ENCODE results near the gene METRN.

The METRN gene

GRCh38 chr16:709566-710499 lies 5.1 kb upstream of the METRN start:
- H3K4me2 ChIP-seq (ENCODE audit: low read length): no peak overlapping the region
- no peaks in the 10 kb centered on the region for H3K9me3 ChIP-seq (ENCODE audit: control insufficient read depth, low read length)
- H3K36me3 ChIP-seq (ENCODE audit: control insufficient read depth, insufficient read depth, low read length): no peaks in the 10 kb centered on the region
- H3K9ac ChIP-seq: no peak overlapping the region
- no peak overlapping the region for H3K4me3 ChIP-seq (ENCODE audit: low read depth, low read length)
- H3K27me3 ChIP-seq (ENCODE audit: control insufficient read depth, insufficient read depth, low read length): peaks cover 6% of the 10 kb centered on the region
- H3K79me2 ChIP-seq: no peaks in the 10 kb centered on the region
- H3K27ac ChIP-seq: no peak overlapping the region
- H2AFZ ChIP-seq: no peak overlapping the region
- peaks cover 5% of the 10 kb centered on the region for H3K4me1 ChIP-seq
- TF ChIP-seq CTCF (IDR thresholded peaks at IDR 0.05): no peak

- no peak for TF ChIP-seq CTCF (IDR thresholded peaks at IDR 0.05)
- Histone ChIP-seq H3K9me3 (ENCODE audit: control insufficient read depth, low read length) (no peaks in the 10 kb centered on the region), H3K36me3 (ENCODE audit: control insufficient read depth, insufficient read depth, low read length) (no peaks in the 10 kb centered on the region), H2AFZ (no peak overlapping the region), H3K4me2 (ENCODE audit: low read length) (no peak overlapping the region), H3K27ac (no peak overlapping the region), H3K4me3 (ENCODE audit: low read depth, low read length) (no peak overlapping the region), H3K79me2 (no peaks in the 10 kb centered on the region), H3K4me1 (peaks cover 5% of the 10 kb centered on the region), H3K27me3 (ENCODE audit: control insufficient read depth, insufficient read depth, low read length) (peaks cover 3% of the 10 kb centered on the region), H3K9ac (no peak overlapping the region)
Observed at GRCh38 chr16:710500-711075, 4.3 kb upstream of the METRN start.

- no peak overlapping the region for H3K27ac ChIP-seq
- H3K27me3 ChIP-seq (ENCODE audit: control insufficient read depth, insufficient read depth, low read length): peaks cover 3% of the 10 kb centered on the region
- H3K4me2 ChIP-seq (ENCODE audit: low read length): no peak overlapping the region
- H3K9ac ChIP-seq: no peak overlapping the region
- no peak overlapping the region for H3K4me3 ChIP-seq (ENCODE audit: low read depth, low read length)
- peaks cover 5% of the 10 kb centered on the region for H3K4me1 ChIP-seq
- H3K9me3 ChIP-seq (ENCODE audit: control insufficient read depth, low read length): no peaks in the 10 kb centered on the region
- no peak for TF ChIP-seq CTCF (IDR thresholded peaks at IDR 0.05)
- no peak overlapping the region for H2AFZ ChIP-seq
- H3K79me2 ChIP-seq: no peaks in the 10 kb centered on the region
- no peaks in the 10 kb centered on the region for H3K36me3 ChIP-seq (ENCODE audit: control insufficient read depth, insufficient read depth, low read length)
Observed at GRCh38 chr16:711084-711483, 3.8 kb upstream of the METRN start.

GRCh38 chr16:711548-712320 lies 3.2 kb upstream of the METRN start:
- H3K36me3 ChIP-seq (ENCODE audit: control insufficient read depth, insufficient read depth, low read length): no peaks in the 10 kb centered on the region
- no peak overlapping the region for H3K4me3 ChIP-seq (ENCODE audit: low read depth, low read length)
- no peak overlapping the region for H3K27ac ChIP-seq
- H3K9me3 ChIP-seq (ENCODE audit: control insufficient read depth, low read length): no peaks in the 10 kb centered on the region
- H3K9ac ChIP-seq: no peak overlapping the region
- no peak overlapping the region for H3K4me2 ChIP-seq (ENCODE audit: low read length)
- H2AFZ ChIP-seq: no peak overlapping the region
- H3K4me1 ChIP-seq: peaks cover 10% of the 10 kb centered on the region
- H3K27me3 ChIP-seq (ENCODE audit: control insufficient read depth, insufficient read depth, low read length): peaks cover 3% of the 10 kb centered on the region
- no peaks in the 10 kb centered on the region for H3K79me2 ChIP-seq
- TF ChIP-seq CTCF (IDR thresholded peaks at IDR 0.05): peak; percentile 96
